A549 (cell line): ENCODE measurements around the gene PRIMPOL. TPM values are rescaled to one million over a fixed set of nuclear protein-coding genes. Genes with fewer than 3 reads are reported as not detected.

Source experiments
- ATAC-seq, 2 experiments: fragments of 200-7000 bp in 1 of 2; fragments of >200 bp in 1 of 2; cut with Nextera tagmentation in 1 of 2; cut with Tn5 transposase in 1 of 2; 3 replicates each; pipeline versions ENCODE4 v1.8.0 to v1.9.1; 2018 to 2020; ENCODE audit warnings: mild to moderate bottlenecking in 1 of 2, moderate library complexity in 1 of 2
- CTCF ChIA-PET: fragments of 300-600 bp; sonication (Branson Sonifier 250); formaldehyde crosslinking; extraction: SDS; loops from one replicate; lab custom pipeline; 2021; ENCODE audit warnings: antibody characterized with exemption, inconsistent platforms; lab: Yijun Ruan, JAX
- POLR2A ChIA-PET: fragments of 350-600 bp; formaldehyde crosslinking; extraction: SDS; loops from one replicate; lab custom pipeline; 2021; ENCODE audit warnings: antibody characterized with exemption, inconsistent platforms; lab: Yijun Ruan, JAX
- DNase-seq, 2 experiments: peaks; one replicate each; pipeline versions ENCODE4 v3.0.0 to v3.0.0-alpha.2; 2011 to 2016; ENCODE audit warnings: low read depth in 1 of 2, low spot score in 1 of 2
- FAIRE-seq: peaks from 2 replicates; lab custom pipeline; 2011; peaks lifted over from hg19 to GRCh38; lab: Jason Lieb, UNC
- H3K27ac ChIP-seq, 2 experiments: fragments of >200 bp; sonication (Bioruptor Twin); formaldehyde crosslinking; 3 replicates each; pipeline ENCODE4 v1.5.1; 2016 to 2017
- H3K4me1 ChIP-seq: fragments of >200 bp; sonication (Bioruptor Twin); formaldehyde crosslinking; 3 replicates; pipeline ENCODE4 v1.6.1; 2016
- H3K4me2 ChIP-seq: fragments of >200 bp; sonication (Bioruptor Twin); formaldehyde crosslinking; 3 replicates; pipeline ENCODE4 v1.6.1; 2016
- H3K4me3 ChIP-seq: fragments of >200 bp; sonication (Bioruptor Twin); formaldehyde crosslinking; 3 replicates; pipeline ENCODE4 v1.5.1; 2016
- H3K9me3 ChIP-seq: fragments of >200 bp; sonication (Bioruptor Twin); formaldehyde crosslinking; 3 replicates; pipeline ENCODE4 v1.6.1; 2016
- BHLHE40 ChIP-seq: IDR thresholded peaks from 2 replicates; pipeline ENCODE4 v1.6.1; 2012; ENCODE audit warnings: low read depth, low read length, inconsistent platforms
- CBX2 ChIP-seq: fragments of 200-600 bp; sonication (generic); IDR thresholded peaks from 2 replicates; pipeline ENCODE4 v1.6.1; 2016; ENCODE audit warnings: low read depth, mild to moderate bottlenecking, borderline replicate concordance
- CBX8 ChIP-seq: fragments of 200-600 bp; sonication (generic); IDR thresholded peaks from 2 replicates; pipeline ENCODE4 v1.6.1; 2016
- CTCF ChIP-seq: fragments of >200 bp; sonication (Bioruptor Twin); formaldehyde crosslinking; IDR thresholded peaks from 3 replicates; pipeline ENCODE4 v1.5.1; 2016
- EHMT2 ChIP-seq: fragments of 200-600 bp; sonication (generic); IDR thresholded peaks from 2 replicates; pipeline ENCODE4 v1.6.1; 2016; ENCODE audit warnings: antibody characterized with exemption, low read depth, mild to moderate bottlenecking, moderate library complexity
- ESRRA ChIP-seq: fragments of 150-350 bp; IDR thresholded peaks from 2 replicates; pipeline ENCODE4 v1.6.1; 2014; ENCODE audit warnings: mild to moderate bottlenecking, low read length, borderline replicate concordance
- FOXS1 ChIP-seq: fragments of 250-450 bp; sonication (Bioruptor Pico); IDR thresholded peaks from 2 replicates; pipeline ENCODE4 v1.5.0; 2020; ENCODE audit warnings: mild to moderate bottlenecking, moderate library complexity
- HDAC2 ChIP-seq: fragments of 200-600 bp; sonication (generic); IDR thresholded peaks from 2 replicates; pipeline ENCODE4 v1.6.1; 2016
- HES2 ChIP-seq: fragments of >200 bp; sonication (Bioruptor Twin); formaldehyde crosslinking; IDR thresholded peaks from 2 replicates; pipeline ENCODE4 v1.6.1; 2016
- HMGXB4 ChIP-seq: fragments of 250-450 bp; sonication (Bioruptor Pico); IDR thresholded peaks from 2 replicates; pipeline ENCODE4 v1.5.0; 2021; ENCODE audit warnings: mild to moderate bottlenecking, moderate library complexity, borderline replicate concordance
- HOXA7 ChIP-seq: fragments of 250-450 bp; sonication (Bioruptor Pico); IDR thresholded peaks from 2 replicates; pipeline ENCODE4 v1.5.0; 2020; ENCODE audit warnings: mild to moderate bottlenecking, moderate library complexity
- HOXB13 ChIP-seq: fragments of 250-450 bp; sonication (Bioruptor Pico); IDR thresholded peaks from 2 replicates; pipeline ENCODE4 v1.5.0; 2020; ENCODE audit warnings: low read depth, mild to moderate bottlenecking, moderate library complexity
- MAX ChIP-seq: IDR thresholded peaks from 2 replicates; pipeline ENCODE4 v1.6.1; 2012
- MAZ ChIP-seq: fragments of 150-350 bp; IDR thresholded peaks from 2 replicates; pipeline ENCODE4 v1.6.1; 2014; ENCODE audit warnings: antibody characterized with exemption, low read depth, low read length, borderline replicate concordance
- PHF8 ChIP-seq: fragments of 200-600 bp; sonication (generic); IDR thresholded peaks from 2 replicates; pipeline ENCODE4 v1.6.1; 2016; ENCODE audit warnings: low read depth, mild to moderate bottlenecking, antibody characterized with exemption, moderate library complexity, borderline replicate concordance
- POLR2AphosphoS2 ChIP-seq: conservative IDR thresholded peaks from 2 replicates; pipeline ENCODE4 v1.6.1; 2012; ENCODE audit warnings: low read length, improper control_type of control experiment, inconsistent platforms
- RARB ChIP-seq: fragments of 250-450 bp; sonication (Bioruptor Pico); IDR thresholded peaks from 2 replicates; pipeline ENCODE4 v1.8.0; 2021; ENCODE audit warnings: mild to moderate bottlenecking, moderate library complexity
- RCOR1 ChIP-seq: fragments of 150-350 bp; IDR thresholded peaks from 2 replicates; pipeline ENCODE4 v1.6.1; 2014; ENCODE audit warnings: antibody characterized with exemption, low read length, low read depth
- REST ChIP-seq: fragments of 200-600 bp; sonication (generic); IDR thresholded peaks from 2 replicates; pipeline ENCODE4 v1.6.1; 2016; ENCODE audit warnings: antibody characterized with exemption, mild to moderate bottlenecking, moderate library complexity
- SREBF2 ChIP-seq: fragments of 450-650 bp; IDR thresholded peaks from 2 replicates; pipeline ENCODE4 v1.6.1; 2014; ENCODE audit warnings: mild to moderate bottlenecking, moderate library complexity
- TFCP2L1 ChIP-seq: fragments of 250-450 bp; sonication (Bioruptor Pico); IDR thresholded peaks from 2 replicates; pipeline ENCODE4 v1.5.0; 2021; ENCODE audit warnings: mild to moderate bottlenecking
- TP53 ChIP-seq: fragments of 250-450 bp; sonication (Bioruptor Pico); IDR thresholded peaks from 2 replicates; pipeline ENCODE4 v1.5.0; 2021; ENCODE audit warnings: mild to moderate bottlenecking, moderate library complexity
- ZNF302 ChIP-seq: fragments of 250-450 bp; sonication (Bioruptor Pico); IDR thresholded peaks from 2 replicates; pipeline ENCODE4 v1.9.0; 2021; ENCODE audit warnings: inconsistent platforms, mild to moderate bottlenecking, moderate library complexity
- WGBS: methylation state at CpG from one replicate; pipeline ENCODE4 v1.1.6; 2017; ENCODE audit errors: missing lambda C conversion rate; 5-methylcytosine and 5-hydroxymethylcytosine counted together
- polyA plus RNA-seq, 4 experiments: library from polyadenylated mRNA; depleted of rRNA in 3 of 4; stranded (reverse); fragments of >200 nt; fragmentation: RNase III in 1 of 4; extraction: RNeasy Plus Mini Kit Qiagen cat#74134 plus additional on column Dnase treatment in 1 of 4; gene quantifications; 2 replicates in 3 of 4; 3 replicates in 1 of 4; pipeline ENCODE4 v1.2.3, GENCODE V29; 2011 to 2017

PRIMPOL gene
- polyA plus RNA-seq, 2 of the 4 experiments (the other 2 are of a cell fraction) = 10.0 to 23.9 TPM

GRCh38 chr4:184617600-184618196, 31.8 kb upstream of the PRIMPOL start:
- POLR2A ChIA-PET = no interaction called here
- CTCF ChIA-PET = no interaction called here

GRCh38 chr4:184620212-184620867, 29.2 kb upstream of the PRIMPOL start:
- Histone ChIP-seq H3K4me3 (no peak overlapping the region), H3K9me3 (no peaks in the 10 kb centered on the region), H3K4me1 (no peaks in the 10 kb centered on the region), H3K4me2 (no peak overlapping the region), H3K27ac (no peak overlapping the region)
- ChIA-PET CTCF (no interaction called here), POLR2A (no interaction called here)
- DNase-seq (no peak), ATAC-seq (no peak), FAIRE-seq (no peak)
- 85% methylated on average over 11 of the region's 11 CpGs for WGBS
- no peak for TF ChIP-seq HOXB13
- no peak for TF ChIP-seq CBX2
- no peak for TF ChIP-seq HDAC2
- no peak for TF ChIP-seq PHF8
- TF ChIP-seq TFCP2L1 (CRISPR knock-in tag) = no peak
- TF ChIP-seq TP53 = no peak
- no peak for TF ChIP-seq BHLHE40
- no peak for TF ChIP-seq ZNF302
- TF ChIP-seq HMGXB4 (CRISPR knock-in tag) = no peak
- TF ChIP-seq RCOR1 = no peak
- TF ChIP-seq REST = no peak
- TF ChIP-seq MAX = no peak
- TF ChIP-seq SREBF2 = no peak

More at GRCh38 chr4:184617600-184618196, 31.8 kb upstream of the PRIMPOL start:
- 85% methylated on average over 9 of the region's 9 CpGs for WGBS
- Histone ChIP-seq H3K4me3 (no peak overlapping the region), H3K4me2 (no peak overlapping the region), H3K27ac (no peak overlapping the region), H3K4me1 (no peaks in the 10 kb centered on the region), H3K9me3 (no peaks in the 10 kb centered on the region)
- ATAC-seq (no peak), DNase-seq (no peak), FAIRE-seq (no peak)
- TF ChIP-seq CBX8 (no peak), HMGXB4 (CRISPR knock-in tag) (no peak), RCOR1 (no peak), HOXA7 (CRISPR knock-in tag) (no peak), EHMT2 (no peak), MAZ (no peak), HES2 (no peak), CTCF (no peak), FOXS1 (CRISPR knock-in tag) (no peak), RARB (CRISPR knock-in tag) (no peak), POLR2AphosphoS2 (no peak), ESRRA (no peak)
